Neural cell (in vitro differentiated cells): ENCODE measurements around the gene DHX58. TPM values are rescaled to one million over a fixed set of nuclear protein-coding genes. Genes with fewer than 3 reads are reported as not detected.

Experiments used
- H2AFZ ChIP-seq: fragments of 200-600, 300-800 bp; sonication (generic), shearing (Covaris generic); 2 replicates; pipeline ENCODE4 v1.6.0; 2014; ENCODE audit warnings: low read depth, mild to moderate bottlenecking, antibody characterized with exemption, low read length, moderate library complexity
- H3F3A ChIP-seq: fragments of 200-600 bp; shearing (Covaris generic); 2 replicates; pipeline ENCODE4 v1.6.1; 2016; ENCODE audit warnings: mild to moderate bottlenecking, moderate library complexity, mixed read lengths, antibody characterized with exemption, low read length; ENCODE audit not compliant: insufficient read depth, poor library complexity, severe bottlenecking
- H3K27ac ChIP-seq: fragments of 200-600, 300-800 bp; sonication (generic), shearing (Covaris generic); 2 replicates; pipeline ENCODE4 v1.5.1; 2014; ENCODE audit warnings: mild to moderate bottlenecking, low read length, moderate library complexity
- H3K27me3 ChIP-seq: fragments of 300-800, 200-600 bp; sonication (generic), shearing (Covaris generic); 2 replicates; pipeline ENCODE4 v1.6.0; 2014; ENCODE audit warnings: mild to moderate bottlenecking, low read depth, low read length, moderate library complexity; ENCODE audit not compliant: insufficient read depth
- H3K36me3 ChIP-seq: fragments of 300-800, 200-600 bp; sonication (generic), shearing (Covaris generic); 2 replicates; pipeline ENCODE4 v1.5.1; 2014; ENCODE audit warnings: mild to moderate bottlenecking, antibody characterized with exemption, low read length, moderate library complexity; ENCODE audit not compliant: insufficient read depth
- H3K4me2 ChIP-seq: fragments of 300-800, 200-600 bp; sonication (generic), shearing (Covaris generic); 2 replicates; pipeline ENCODE4 v1.6.0; 2014; ENCODE audit warnings: mild to moderate bottlenecking, low read length
- H3K4me3 ChIP-seq: fragments of 300-800, 200-600 bp; sonication (generic), shearing (Covaris generic); 2 replicates; pipeline ENCODE4 v1.5.1; 2014; ENCODE audit warnings: mild to moderate bottlenecking, low read length, moderate library complexity
- H3K79me2 ChIP-seq: fragments of 200-600 bp; shearing (Covaris generic); replicated peaks from 2 replicates; pipeline ENCODE4 v1.6.0; 2014; ENCODE audit warnings: mild to moderate bottlenecking, low read length, moderate library complexity; ENCODE audit not compliant: insufficient read depth
- H3K9ac ChIP-seq: fragments of 300-800, 200-600 bp; sonication (generic), shearing (Covaris generic); 2 replicates; pipeline ENCODE4 v1.6.1; 2016; ENCODE audit warnings: mild to moderate bottlenecking, low read length, mixed read lengths
- H3K9me2 ChIP-seq: fragments of 200-600 bp; shearing (Covaris generic); 2 replicates; pipeline ENCODE4 v1.6.1; 2016; ENCODE audit warnings: mild to moderate bottlenecking, low read length, mixed read lengths; ENCODE audit not compliant: insufficient read depth
- H3K9me3 ChIP-seq: fragments of 200-600, 300-800 bp; sonication (generic), shearing (Covaris generic); 2 replicates; pipeline ENCODE4 v1.6.1; 2016; ENCODE audit warnings: mild to moderate bottlenecking, mixed run types, low read length, moderate library complexity, mixed read lengths
- H4K20me1 ChIP-seq: fragments of 200-600 bp; shearing (Covaris generic); 2 replicates; pipeline ENCODE4 v1.6.1; 2016; ENCODE audit warnings: mild to moderate bottlenecking, mixed run types; ENCODE audit not compliant: insufficient read depth
- CTCF ChIP-seq: fragments of 450-650 bp; IDR thresholded peaks from 2 replicates; pipeline ENCODE4 v1.5.1; 2014; ENCODE audit warnings: antibody characterized with exemption, mild to moderate bottlenecking, moderate library complexity; ENCODE audit not compliant: poor library complexity, severe bottlenecking
- EP300 ChIP-seq: fragments of 450-650 bp; conservative IDR thresholded peaks from 2 replicates; pipeline ENCODE4 v1.6.1; 2014; ENCODE audit warnings: antibody characterized with exemption, mild to moderate bottlenecking, moderate library complexity; ENCODE audit not compliant: poor library complexity, severe bottlenecking
- EZH2 ChIP-seq: fragments of 200-600, 300-800 bp; shearing (Covaris generic), sonication (generic); IDR thresholded peaks from 2 replicates; pipeline ENCODE4 v1.6.1; 2014; ENCODE audit warnings: antibody characterized with exemption, low read length, borderline replicate concordance, mild to moderate bottlenecking; ENCODE audit not compliant: insufficient read depth, poor library complexity, severe bottlenecking
- MXI1 ChIP-seq: fragments of 450-650 bp; conservative IDR thresholded peaks from 2 replicates; pipeline ENCODE4 v1.6.1; 2014; ENCODE audit warnings: antibody characterized with exemption, mild to moderate bottlenecking; ENCODE audit not compliant: poor library complexity, severe bottlenecking
- POLR2AphosphoS5 ChIP-seq: IDR thresholded peaks from 2 replicates; pipeline ENCODE4 v1.6.1; 2012
- RAD21 ChIP-seq: fragments of 450-650 bp; conservative IDR thresholded peaks from 2 replicates; pipeline ENCODE4 v1.6.1; 2014; ENCODE audit warnings: antibody characterized with exemption, mild to moderate bottlenecking, moderate library complexity
- REST ChIP-seq: IDR thresholded peaks from 2 replicates; pipeline ENCODE4 v1.6.1; 2012; ENCODE audit warnings: borderline replicate concordance
- SMC3 ChIP-seq: fragments of 450-650 bp; conservative IDR thresholded peaks from 2 replicates; pipeline ENCODE4 v1.6.1; 2014; ENCODE audit warnings: antibody characterized with exemption, mild to moderate bottlenecking, moderate library complexity; ENCODE audit not compliant: poor library complexity
- TAF1 ChIP-seq: IDR thresholded peaks from 2 replicates; pipeline ENCODE4 v1.6.1; 2012; ENCODE audit warnings: low read depth
- polyA plus RNA-seq: library from polyadenylated mRNA; depleted of rRNA; stranded (reverse); fragments of >200 nt; gene quantifications from 2 replicates; pipeline ENCODE4 v1.2.3, GENCODE V29; 2014

DHX58 gene
- polyA plus RNA-seq, 1 donor from 2014 or later: 0.87 TPM

- H3K79me2 ChIP-seq: no peaks in the 10 kb centered on the region
- H3K4me2 ChIP-seq: no peak overlapping the region
- H3K9ac ChIP-seq: no peak overlapping the region
- no peak overlapping the region for H3K4me3 ChIP-seq
- H3K9me2 ChIP-seq: no peaks in the 10 kb centered on the region
- H3K27me3 ChIP-seq: peaks cover 4% of the 10 kb centered on the region
- H3K9me3 ChIP-seq: no peaks in the 10 kb centered on the region
- TF ChIP-seq EZH2 (no peak), REST (no peak), MXI1 (no peak), CTCF (no peak), SMC3 (no peak), EP300 (no peak), TAF1 (no peak), POLR2AphosphoS5 (no peak)
- H4K20me1 ChIP-seq: no peaks in the 10 kb centered on the region
- H3K36me3 ChIP-seq: no peaks in the 10 kb centered on the region
- H3K27ac ChIP-seq: no peak overlapping the region
- H2AFZ ChIP-seq: no peak overlapping the region
- no peaks in the 10 kb centered on the region for H3F3A ChIP-seq
Measured at GRCh38 chr17:42103221-42103954, 9.1 kb downstream of the DHX58 start.

GRCh38 chr17:42101513-42102292 is 10.8 kb downstream of the DHX58 start:
- Histone ChIP-seq H3K27me3 (peaks cover 18% of the 10 kb centered on the region), H3K4me3 (no peak overlapping the region), H3K9me3 (no peaks in the 10 kb centered on the region), H3K4me2 (no peak overlapping the region), H4K20me1 (no peaks in the 10 kb centered on the region), H3K79me2 (no peaks in the 10 kb centered on the region), H2AFZ (no peak overlapping the region), H3F3A (no peaks in the 10 kb centered on the region), H3K9ac (no peak overlapping the region), H3K27ac (no peak overlapping the region), H3K36me3 (no peaks in the 10 kb centered on the region), H3K9me2 (no peaks in the 10 kb centered on the region)
- TF ChIP-seq MXI1 (no peak), CTCF (peak; percentile 49), TAF1 (no peak), POLR2AphosphoS5 (no peak), EZH2 (no peak), REST (no peak), EP300 (no peak), SMC3 (no peak), RAD21 (peak; percentile 32)
